Fibroblast of lung (primary cell): ENCODE results near the gene RIN1. TPM values are rescaled to one million over a fixed set of nuclear protein-coding genes. Genes with fewer than 3 reads are reported as not detected.

Experiments used
- DNase-seq, 2 donors: peaks; one replicate each; pipeline versions ENCODE4 v3.0.0 to v3.0.0-alpha.2; 2010; ENCODE audit warnings: low read depth in 2 of 2
- H2AFZ ChIP-seq: 2 replicates; pipeline ENCODE4 v1.5.1; 2012; ENCODE audit warnings: low read length, control low read depth, inconsistent platforms
- H3K27ac ChIP-seq: 2 replicates; pipeline ENCODE4 v1.5.1; 2011; ENCODE audit warnings: low read length, control low read depth; ENCODE audit not compliant: insufficient read depth
- H3K27me3 ChIP-seq: 2 replicates; pipeline ENCODE4 v1.5.1; 2011; ENCODE audit warnings: mild to moderate bottlenecking, low read length; ENCODE audit not compliant: control insufficient read depth, insufficient read depth
- H3K36me3 ChIP-seq: 2 replicates; pipeline ENCODE4 v1.5.1; 2011; ENCODE audit warnings: low read length; ENCODE audit not compliant: control insufficient read depth, insufficient read depth
- H3K4me1 ChIP-seq: 2 replicates; pipeline ENCODE4 v1.5.1; 2011; ENCODE audit warnings: low read length; ENCODE audit not compliant: control insufficient read depth, insufficient read depth; ENCODE audit errors: extremely low read depth
- H3K4me2 ChIP-seq: 2 replicates; pipeline ENCODE4 v1.5.1; 2011; ENCODE audit warnings: low read length, control low read depth; ENCODE audit not compliant: insufficient read depth; ENCODE audit errors: extremely low read depth
- H3K4me3 ChIP-seq, 4 experiments: fragments of 200-600 bp in 1 of 4; sonication (generic) in 1 of 4; replicated peaks in 1 of 4; 2 replicates each; pipeline ENCODE4 v1.5.1; 2011 to 2016; ENCODE audit warnings: low read length in 4 of 4, low read depth in 3 of 4, mild to moderate bottlenecking in 3 of 4, control low read depth in 2 of 4, inconsistent platforms in 1 of 4, mixed read lengths in 1 of 4; ENCODE audit not compliant: insufficient read depth in 1 of 4; ENCODE audit errors: control extremely low read depth in 1 of 4
- H3K79me2 ChIP-seq: 2 replicates; pipeline ENCODE4 v1.5.1; 2012; ENCODE audit warnings: mild to moderate bottlenecking, low read length, inconsistent platforms; ENCODE audit not compliant: control insufficient read depth, insufficient read depth
- H3K9ac ChIP-seq: 2 replicates; pipeline ENCODE4 v1.5.1; 2011; ENCODE audit warnings: mild to moderate bottlenecking, low read length, control low read depth; ENCODE audit not compliant: insufficient read depth
- H3K9me3 ChIP-seq: 2 replicates; pipeline ENCODE4 v1.5.1; 2012; ENCODE audit warnings: low read depth, low read length; ENCODE audit not compliant: control insufficient read depth, insufficient read depth
- H4K20me1 ChIP-seq: 2 replicates; pipeline ENCODE4 v1.5.1; 2011; ENCODE audit warnings: low read length; ENCODE audit not compliant: control insufficient read depth, insufficient read depth; ENCODE audit errors: extremely low read depth
- CTCF ChIP-seq, 2 donors: IDR thresholded peaks in 1 of 2; conservative IDR thresholded peaks in 1 of 2; 1 replicate in 1 of 2; 2 replicates in 1 of 2; pipeline ENCODE4 v1.5.1; 2011 to 2012; ENCODE audit warnings: low read length in 2 of 2, control low read depth in 1 of 2, inconsistent platforms in 1 of 2, low read depth in 1 of 2, mild to moderate bottlenecking in 1 of 2
- EZH2 ChIP-seq: IDR thresholded peaks from 2 replicates; pipeline ENCODE4 v1.5.1; 2012; ENCODE audit warnings: low read length, control low read depth, mild to moderate bottlenecking; ENCODE audit errors: missing control alignments
- polyA plus RNA-seq, 2 donors: library from polyadenylated mRNA; depleted of rRNA in 1 of 2; stranded (reverse) in 1 of 2; unstranded in 1 of 2; fragments of >200 nt; gene quantifications; 2 replicates each; pipeline ENCODE4 v1.2.1, GENCODE V29; 2011 to 2012; ENCODE audit warnings: missing spikeins in 1 of 2
- total RNA-seq: library from RNA; depleted of rRNA; stranded (reverse); fragments of >200 nt; gene quantifications from 2 replicates; pipeline ENCODE4 v1.2.1, GENCODE V29; 2014

The RIN1 gene
- total and polyA plus RNA-seq, 2 donors (not counting 1 experiment from before 2014, with no cell fraction given) = 6.3 to 22.1 TPM

- H3K9ac ChIP-seq = peak overlapping the region; percentile 98
- peaks cover 23% of the 10 kb centered on the region for H3K27me3 ChIP-seq
- no peak for DNase-seq
These were observed 46.5 kb downstream of the RIN1 start for GRCh38 chr11:66289548-66290329.

GRCh38 chr11:66288671-66289547 lies 47.3 kb downstream of the RIN1 start, which contains the start of gene YIF1A:
Gene YIF1A, minus strand, starts transcription at chr11:66289143. Its CDS starts 158 bp downstream, at chr11:66288985.
- DNase-seq = peak; percentile 99 to 100
- H3K4me2 ChIP-seq = peak within 1 kb of the TSS; percentile 92
- H4K20me1 ChIP-seq = no peaks in the 10 kb centered on the region
- peaks cover 25% of the 10 kb centered on the region for H3K79me2 ChIP-seq
- H3K27me3 ChIP-seq = peaks cover 23% of the 10 kb centered on the region
- H3K9me3 ChIP-seq = no peaks in the 10 kb centered on the region
- peak within 1 kb of the TSS; percentile 73 for H2AFZ ChIP-seq
- H3K36me3 ChIP-seq = peaks cover 13% of the 10 kb centered on the region
- TF ChIP-seq EZH2 (no peak), CTCF (conservative IDR thresholded peaks at IDR 0.05 in 1 of 2, IDR thresholded peaks at IDR 0.05 in 1 of 2; ENCODE audit: low read depth in 1 of 2, low read length in 2 of 2) (no peak)
- peak within 1 kb of the TSS; percentile 95 for H3K27ac ChIP-seq
- peak within 1 kb of the TSS; percentile 76 to 97 (median 94) for H3K4me3 ChIP-seq
- peaks cover 8% of the 10 kb centered on the region for H3K4me1 ChIP-seq
- H3K9ac ChIP-seq = peak within 1 kb of the TSS; percentile 98

More at GRCh38 chr11:66289548-66290329, 46.5 kb downstream of the RIN1 start:
- H3K4me2 ChIP-seq = peak overlapping the region; percentile 92
- H3K79me2 ChIP-seq = peaks cover 25% of the 10 kb centered on the region
- no peaks in the 10 kb centered on the region for H4K20me1 ChIP-seq
- H3K4me3 ChIP-seq = peak overlapping the region; percentile 76 to 95 (median 82)
- peaks cover 13% of the 10 kb centered on the region for H3K36me3 ChIP-seq
- peak overlapping the region; percentile 73 for H2AFZ ChIP-seq
- peak overlapping the region; percentile 95 for H3K27ac ChIP-seq
- TF ChIP-seq EZH2 (no peak), CTCF (conservative IDR thresholded peaks at IDR 0.05 in 1 of 2, IDR thresholded peaks at IDR 0.05 in 1 of 2; ENCODE audit: low read depth in 1 of 2, low read length in 2 of 2) (no peak)
- H3K9me3 ChIP-seq = no peaks in the 10 kb centered on the region
- H3K4me1 ChIP-seq = peaks cover 8% of the 10 kb centered on the region
